ENCODE data around the gene AP2B1. TPM values are rescaled to one million over a fixed set of nuclear protein-coding genes. Genes with fewer than 3 reads are reported as not detected.

AP2B1 gene
- total RNA-seq, 1 experiment from 2014 or later: 198 TPM

DNA sequence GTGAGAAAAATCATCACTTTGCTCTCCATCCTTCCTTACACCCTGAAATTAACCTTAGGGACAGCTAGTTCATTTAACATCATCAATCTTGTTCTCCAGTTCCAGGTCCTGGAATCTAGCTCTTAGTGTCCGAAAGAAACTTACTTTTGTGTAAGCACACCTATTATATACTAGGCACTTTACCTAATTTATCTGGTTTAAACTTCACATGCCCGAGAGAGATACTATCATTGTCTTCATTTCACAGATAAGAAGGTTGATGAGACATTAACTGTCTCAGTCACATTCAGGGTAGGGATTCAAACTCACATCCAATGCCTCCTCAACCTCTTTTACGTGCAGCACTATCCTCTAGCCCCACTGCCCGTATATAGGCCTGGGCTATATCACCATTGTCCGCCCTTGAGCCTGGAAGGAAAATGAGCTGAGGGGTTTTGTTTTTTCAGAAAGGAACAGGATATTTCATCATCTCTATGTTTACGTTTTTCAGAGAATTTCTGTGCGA, 501 bp upstream of the AP2B1 start:
- H3K79me2 ChIP-seq (ENCODE audit: insufficient read depth, low read length): peaks cover 45% of the 10 kb centered on the region
- no peak for TF ChIP-seq FOSL1 (IDR thresholded peaks at IDR 0.05; ENCODE audit: low read depth)
- peak; percentile 64 for TF ChIP-seq CEBPB (IDR thresholded peaks at IDR 0.05; ENCODE audit: low read depth)
- TF ChIP-seq SP1 (IDR thresholded peaks at IDR 0.05; ENCODE audit: low read depth): no peak
- no peak for TF ChIP-seq POLR2AphosphoS5 (IDR thresholded peaks at IDR 0.05; ENCODE audit: low read depth, low read length)
- TF ChIP-seq ZNF274 (IDR thresholded peaks at IDR 0.05; ENCODE audit: low read depth, low read length): no peak
- TF ChIP-seq, protein P1, sequence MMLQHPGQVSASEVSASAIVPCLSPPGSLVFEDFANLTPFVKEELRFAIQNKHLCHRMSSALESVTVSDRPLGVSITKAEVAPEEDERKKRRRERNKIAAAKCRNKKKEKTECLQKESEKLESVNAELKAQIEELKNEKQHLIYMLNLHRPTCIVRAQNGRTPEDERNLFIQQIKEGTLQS (IDR thresholded peaks at IDR 0.05): no peak
- H3K9me2 ChIP-seq (ENCODE audit: insufficient read depth): no peaks in the 10 kb centered on the region
- POLR2A ChIA-PET: interaction anchor here (0.9 to 1.5 kb wide), 2 partner anchors 8 to 9 kb away, joined by 3 to 21 read pairs; partner anchors contain the start of gene PEX12
- CTCF ChIA-PET: interaction anchor here (1.1 to 1.3 kb wide), 2 partner anchors 8 to 178 kb away, joined by 5 to 6 read pairs; partner anchors contain the start of gene PEX12
- no peak for DNase-seq (ENCODE audit: low read depth, low spot score)
- no peaks in the 10 kb centered on the region for H3K9me3 ChIP-seq (ENCODE audit: control insufficient read depth in 1 of 2, insufficient read depth in 1 of 2, low read depth in 1 of 2, low read length in 2 of 2)
- intact Hi-C loops (cut with micrococcal nuclease): no loop called here
- H3K27ac ChIP-seq (ENCODE audit: low read depth, low read length): peak overlapping the region; percentile 88; the same call in 1 of the 2 replicates
- H3K4me3 ChIP-seq (replicated peaks in 1 of 2; ENCODE audit: low read depth in 1 of 2, low read length in 2 of 2): peak overlapping the region; percentile 82 to 95
- no peaks in the 10 kb centered on the region for H4K20me1 ChIP-seq (ENCODE audit: insufficient read depth)
- peak overlapping the region; percentile 64 for H2AFZ ChIP-seq (ENCODE audit: low read depth, low read length, poor library complexity, severe bottlenecking)
- H3K27me3 ChIP-seq (ENCODE audit: insufficient read depth, low read length): no peaks in the 10 kb centered on the region
- BruUV-seq (replicated peaks): TSS peak; percentile 98
- peaks cover 17 to 22% of the 10 kb centered on the region in 2 experiments for H3K4me1 ChIP-seq (ENCODE audit: control insufficient read depth in 1 of 2, insufficient read depth in 2 of 2, low read length in 2 of 2)
- peak overlapping the region; percentile 96 for H3K9ac ChIP-seq (ENCODE audit: low read length)
- ATAC-seq: peak; percentile 12
- H3K36me3 ChIP-seq (ENCODE audit: control insufficient read depth in 1 of 2, insufficient read depth in 2 of 2, low read length in 2 of 2): no peaks in the 10 kb centered on the region
- peak overlapping the region; percentile 82 for H3K4me2 ChIP-seq (ENCODE audit: low read length)
- RAD21 ChIA-PET (ENCODE audit: low non-redundant PET in 1 of 2, low total read pairs in 2 of 2, uncharacterized antibody in 2 of 2, unreplicated experiment in 2 of 2): no interaction called here

DNA sequence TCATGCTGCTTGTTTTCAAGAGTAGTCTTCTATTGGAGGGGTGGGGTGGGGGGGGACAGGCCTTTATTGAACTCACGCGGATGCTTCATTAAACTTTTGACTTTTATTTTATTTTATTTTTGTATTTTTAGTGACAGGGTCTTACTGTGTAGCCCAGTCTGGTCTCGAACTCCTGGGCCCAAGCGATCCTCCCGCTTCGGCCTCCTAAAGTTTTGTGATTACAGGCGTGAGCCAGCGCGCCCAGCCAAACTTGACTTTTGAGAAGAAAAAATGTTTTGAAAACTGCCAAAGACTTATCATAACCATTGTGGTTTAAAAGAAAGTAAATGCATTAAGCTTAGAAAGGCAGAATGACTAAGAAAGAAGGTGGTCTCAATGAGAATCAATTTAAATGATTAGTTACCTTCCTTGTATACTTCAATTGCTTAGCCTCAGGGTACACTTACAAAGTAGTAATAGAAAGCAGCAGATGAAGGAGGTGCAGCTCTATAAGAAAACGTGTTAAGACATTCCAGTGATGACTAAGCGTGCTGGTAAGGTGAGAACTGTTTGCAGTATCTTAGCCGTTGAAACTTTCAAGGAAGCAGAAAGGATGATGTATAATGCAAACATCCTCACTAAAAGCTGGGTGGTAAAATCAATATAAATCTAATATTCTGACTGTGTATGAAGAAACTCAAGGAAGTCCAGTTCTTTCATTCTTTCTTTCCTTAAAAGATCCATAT, 1.2 kb downstream of the AP2B1 start:
- CTCF ChIA-PET: no interaction called here
- BruUV-seq (replicated peaks): no TSS peak
- peak overlapping the region; percentile 88; the same call in 1 of the 2 replicates for H3K27ac ChIP-seq (ENCODE audit: low read depth, low read length)
- no peak for TF ChIP-seq ELF1 (IDR thresholded peaks at IDR 0.05; ENCODE audit: borderline replicate concordance, low read depth)
- TF ChIP-seq CBX3 (IDR thresholded peaks at IDR 0.05; ENCODE audit: low read depth): 0 out of 2 replicates have a peak, but pooled peaks have one; percentile 23
- TF ChIP-seq ZNF274 (IDR thresholded peaks at IDR 0.05; ENCODE audit: low read depth, low read length): no peak
- TF ChIP-seq ZFX (IDR thresholded peaks at IDR 0.05): no peak
- TF ChIP-seq CEBPB (IDR thresholded peaks at IDR 0.05; ENCODE audit: low read depth): peak; percentile 33; the same call in 1 of the 2 replicates
- no peak for TF ChIP-seq EGR1 (IDR thresholded peaks at IDR 0.05; ENCODE audit: low read depth)
- TF ChIP-seq, protein P2, sequence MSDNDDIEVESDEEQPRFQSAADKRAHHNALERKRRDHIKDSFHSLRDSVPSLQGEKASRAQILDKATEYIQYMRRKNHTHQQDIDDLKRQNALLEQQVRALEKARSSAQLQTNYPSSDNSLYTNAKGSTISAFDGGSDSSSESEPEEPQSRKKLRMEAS (IDR thresholded peaks at IDR 0.05): peak; percentile 71
- peak; percentile 53 for TF ChIP-seq SP1 (IDR thresholded peaks at IDR 0.05; ENCODE audit: low read depth)
- TF ChIP-seq FOSL1 (IDR thresholded peaks at IDR 0.05; ENCODE audit: low read depth): peak; percentile 60
- TF ChIP-seq, protein P3, sequence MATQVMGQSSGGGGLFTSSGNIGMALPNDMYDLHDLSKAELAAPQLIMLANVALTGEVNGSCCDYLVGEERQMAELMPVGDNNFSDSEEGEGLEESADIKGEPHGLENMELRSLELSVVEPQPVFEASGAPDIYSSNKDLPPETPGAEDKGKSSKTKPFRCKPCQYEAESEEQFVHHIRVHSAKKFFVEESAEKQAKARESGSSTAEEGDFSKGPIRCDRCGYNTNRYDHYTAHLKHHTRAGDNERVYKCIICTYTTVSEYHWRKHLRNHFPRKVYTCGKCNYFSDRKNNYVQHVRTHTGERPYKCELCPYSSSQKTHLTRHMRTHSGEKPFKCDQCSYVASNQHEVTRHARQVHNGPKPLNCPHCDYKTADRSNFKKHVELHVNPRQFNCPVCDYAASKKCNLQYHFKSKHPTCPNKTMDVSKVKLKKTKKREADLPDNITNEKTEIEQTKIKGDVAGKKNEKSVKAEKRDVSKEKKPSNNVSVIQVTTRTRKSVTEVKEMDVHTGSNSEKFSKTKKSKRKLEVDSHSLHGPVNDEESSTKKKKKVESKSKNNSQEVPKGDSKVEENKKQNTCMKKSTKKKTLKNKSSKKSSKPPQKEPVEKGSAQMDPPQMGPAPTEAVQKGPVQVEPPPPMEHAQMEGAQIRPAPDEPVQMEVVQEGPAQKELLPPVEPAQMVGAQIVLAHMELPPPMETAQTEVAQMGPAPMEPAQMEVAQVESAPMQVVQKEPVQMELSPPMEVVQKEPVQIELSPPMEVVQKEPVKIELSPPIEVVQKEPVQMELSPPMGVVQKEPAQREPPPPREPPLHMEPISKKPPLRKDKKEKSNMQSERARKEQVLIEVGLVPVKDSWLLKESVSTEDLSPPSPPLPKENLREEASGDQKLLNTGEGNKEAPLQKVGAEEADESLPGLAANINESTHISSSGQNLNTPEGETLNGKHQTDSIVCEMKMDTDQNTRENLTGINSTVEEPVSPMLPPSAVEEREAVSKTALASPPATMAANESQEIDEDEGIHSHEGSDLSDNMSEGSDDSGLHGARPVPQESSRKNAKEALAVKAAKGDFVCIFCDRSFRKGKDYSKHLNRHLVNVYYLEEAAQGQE (IDR thresholded peaks at IDR 0.05; ENCODE audit: low read depth): no peak
- no peak for TF ChIP-seq YY1 (IDR thresholded peaks at IDR 0.05; ENCODE audit: extremely low read depth, insufficient replicate concordance, low read depth, low read length)
- TF ChIP-seq POLR2A (IDR thresholded peaks at IDR 0.05; ENCODE audit: borderline replicate concordance, extremely low read depth, insufficient read depth, insufficient read length): no peak
- TF ChIP-seq, protein P1 (IDR thresholded peaks at IDR 0.05): no peak
- TF ChIP-seq SRF (IDR thresholded peaks at IDR 0.05; ENCODE audit: low read depth): no peak; the same call in 1 of the 2 replicates

More for the DNA sequence above, 1.2 kb downstream of the AP2B1 start:
- H3K4me3 ChIP-seq (replicated peaks in 1 of 2; ENCODE audit: low read depth in 1 of 2, low read length in 2 of 2): peak overlapping the region; percentile 82 to 95
- H3K9me2 ChIP-seq (ENCODE audit: insufficient read depth): no peaks in the 10 kb centered on the region
- H3K4me2 ChIP-seq (ENCODE audit: low read length): peak overlapping the region; percentile 82
- peaks cover 62% of the 10 kb centered on the region for H3K79me2 ChIP-seq (ENCODE audit: insufficient read depth, low read length)
- H4K20me1 ChIP-seq (ENCODE audit: insufficient read depth): peaks cover 6% of the 10 kb centered on the region; the same call in 1 of the 2 replicates
- H3K4me1 ChIP-seq (ENCODE audit: control insufficient read depth in 1 of 2, insufficient read depth in 2 of 2, low read length in 2 of 2): peaks cover 17 to 22% of the 10 kb centered on the region in 2 experiments
- DNase-seq (ENCODE audit: low read depth, low spot score) (peak; percentile 73), ATAC-seq (peak; percentile 64)
- no peaks in the 10 kb centered on the region for H3K36me3 ChIP-seq (ENCODE audit: control insufficient read depth in 1 of 2, insufficient read depth in 2 of 2, low read length in 2 of 2)
- intact Hi-C loops (cut with micrococcal nuclease): no loop called here
- RAD21 ChIA-PET (ENCODE audit: low non-redundant PET in 1 of 2, low total read pairs in 2 of 2, uncharacterized antibody in 2 of 2, unreplicated experiment in 2 of 2): no interaction called here
- H3K9ac ChIP-seq (ENCODE audit: low read length): peak overlapping the region; percentile 96
- no peak overlapping the region for H2AFZ ChIP-seq (ENCODE audit: low read depth, low read length, poor library complexity, severe bottlenecking)
- no peaks in the 10 kb centered on the region for H3K27me3 ChIP-seq (ENCODE audit: insufficient read depth, low read length)
- POLR2A ChIA-PET: interaction anchor here (1.2 to 2.2 kb wide), 2 partner anchors 10 to 12 kb away, joined by 3 to 11 read pairs; partner anchors contain the start of gene PEX12
- no peaks in the 10 kb centered on the region for H3K9me3 ChIP-seq (ENCODE audit: control insufficient read depth in 1 of 2, insufficient read depth in 1 of 2, low read depth in 1 of 2, low read length in 2 of 2)
